SJSA1 (cell line): ENCODE measurements around the gene NUP54. TPM values are rescaled to one million over a fixed set of nuclear protein-coding genes. Genes with fewer than 3 reads are reported as not detected.

Experiments used
- DNase-seq, 2 experiments: peaks; one replicate each; pipeline ENCODE4 v3.0.0-alpha.2; 2015 to 2020; ENCODE audit warnings: low spot score in 2 of 2, low read depth in 1 of 2
- H3K27ac ChIP-seq: fragments of 250-450 bp; sonication (Bioruptor Pico); 2 replicates; pipeline ENCODE4 v1.5.1; 2020; ENCODE audit warnings: mild to moderate bottlenecking, moderate library complexity
- H3K27me3 ChIP-seq: fragments of 250-450 bp; sonication (Bioruptor Pico); replicated peaks from 2 replicates; pipeline ENCODE4 v1.5.1; 2020; ENCODE audit warnings: mild to moderate bottlenecking, moderate library complexity
- H3K36me3 ChIP-seq: fragments of 250-450 bp; sonication (Bioruptor Pico); 2 replicates; pipeline ENCODE4 v1.5.1; 2020; ENCODE audit warnings: mild to moderate bottlenecking
- H3K4me1 ChIP-seq: fragments of 250-450 bp; sonication (Bioruptor Pico); replicated peaks from 2 replicates; pipeline ENCODE4 v1.6.1; 2021; ENCODE audit warnings: mild to moderate bottlenecking
- H3K4me3 ChIP-seq: fragments of 250-450 bp; sonication (Bioruptor Pico); 2 replicates; pipeline ENCODE4 v1.5.1; 2020; ENCODE audit warnings: mild to moderate bottlenecking
- H3K9me3 ChIP-seq: fragments of 250-450 bp; sonication (Bioruptor Pico); replicated peaks from 2 replicates; pipeline ENCODE4 v1.5.1; 2020; ENCODE audit warnings: mild to moderate bottlenecking
- total RNA-seq: library from RNA; depleted of rRNA; stranded (reverse); fragments of >200 nt; shearing (Covaris generic); gene quantifications from 2 replicates; pipeline ENCODE4 v1.2.3, GENCODE V29; 2014; rRNA removed

The NUP54 gene
- 37.5 and 77.7 TPM in 2 replicates for total RNA-seq

GRCh38 chr4:76148142-76148865 is at the start of gene NUP54:
NUP54 (minus strand) TSS chr4:76148397; CDS start chr4:76148374, 23 bp downstream.
- DNase-seq, result peak; percentile 94 to 95
- Histone ChIP-seq H3K9me3 (no peaks in the 10 kb centered on the region), H3K36me3 (peaks cover 16% of the 10 kb centered on the region), H3K4me3 (peak within 1 kb of the TSS; percentile 77), H3K4me1 (peaks cover 14% of the 10 kb centered on the region), H3K27ac (peak within 1 kb of the TSS; percentile 79), H3K27me3 (no peaks in the 10 kb centered on the region)

DNA sequence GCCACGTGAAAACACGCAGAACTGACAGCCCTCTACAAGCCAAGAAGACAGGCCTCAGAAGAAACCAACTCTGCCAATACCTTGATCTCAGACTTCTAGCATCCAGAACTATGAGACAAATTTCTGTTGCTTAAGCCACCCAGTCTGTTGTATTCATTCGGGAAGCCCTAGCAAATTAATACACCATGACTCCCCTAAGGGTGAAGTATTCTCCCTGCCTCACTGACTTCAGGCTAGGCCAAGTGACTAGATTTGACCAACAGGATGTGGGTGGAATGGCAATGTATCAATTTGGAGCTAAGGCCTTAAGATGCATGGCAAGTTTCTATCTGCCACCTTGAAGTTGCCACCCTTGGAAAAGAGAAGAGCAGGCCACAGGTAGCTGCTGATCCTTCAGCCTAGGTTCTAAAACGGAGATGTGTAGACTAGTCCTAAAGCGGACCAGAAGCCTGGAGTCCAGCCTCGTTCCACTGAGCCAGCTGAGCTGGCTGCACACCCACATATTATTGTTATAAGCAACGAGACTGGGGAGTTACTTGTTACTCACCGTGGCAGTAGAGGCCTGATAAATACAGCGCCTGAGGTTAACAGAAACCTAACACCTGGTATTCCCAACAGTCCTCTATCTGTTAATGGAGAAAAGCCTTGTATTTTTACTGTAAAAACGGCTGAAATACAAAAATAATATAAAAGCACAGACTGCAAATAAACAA is 49.0 kb upstream of the NUP54 start:
- Histone ChIP-seq H3K4me1 (peaks cover 12% of the 10 kb centered on the region), H3K36me3 (peaks cover 38% of the 10 kb centered on the region), H3K27ac (no peak overlapping the region), H3K9me3 (no peaks in the 10 kb centered on the region; the same call in 1 of the 2 replicates), H3K27me3 (no peaks in the 10 kb centered on the region), H3K4me3 (no peak overlapping the region)
- no peak for DNase-seq

DNA sequence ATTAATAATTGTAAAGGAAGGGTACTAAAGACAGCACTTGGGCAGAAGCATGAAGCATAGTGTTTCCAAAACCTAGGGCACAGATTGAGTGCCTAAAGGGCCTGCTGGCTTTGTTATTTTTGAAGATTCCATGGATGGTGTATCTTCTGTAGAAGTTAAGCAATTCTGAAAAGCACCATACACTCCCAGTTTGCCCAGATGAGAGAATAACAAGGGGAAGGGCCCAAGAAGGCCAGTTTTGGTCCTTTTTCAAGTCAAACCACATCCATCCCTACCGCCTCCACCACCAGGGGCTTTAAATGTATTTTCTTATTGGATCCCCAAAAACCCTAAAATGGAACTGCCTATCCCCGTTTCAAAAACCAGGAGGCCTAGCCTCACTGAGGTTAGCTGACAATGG is 48.2 kb upstream of the NUP54 start:
- Histone ChIP-seq H3K27ac (no peak overlapping the region), H3K4me1 (peaks cover 12% of the 10 kb centered on the region), H3K4me3 (no peak overlapping the region), H3K36me3 (peaks cover 41% of the 10 kb centered on the region), H3K9me3 (no peaks in the 10 kb centered on the region; the same call in 1 of the 2 replicates), H3K27me3 (no peaks in the 10 kb centered on the region)
- no peak for DNase-seq

GRCh38 chr4:76195326-76195725 is 47.1 kb upstream of the NUP54 start:
- Histone ChIP-seq H3K27ac (no peak overlapping the region), H3K9me3 (no peaks in the 10 kb centered on the region; the same call in 1 of the 2 replicates), H3K27me3 (no peaks in the 10 kb centered on the region), H3K4me3 (no peak overlapping the region), H3K4me1 (peaks cover 12% of the 10 kb centered on the region), H3K36me3 (peaks cover 41% of the 10 kb centered on the region)
- no peak for DNase-seq

DNA sequence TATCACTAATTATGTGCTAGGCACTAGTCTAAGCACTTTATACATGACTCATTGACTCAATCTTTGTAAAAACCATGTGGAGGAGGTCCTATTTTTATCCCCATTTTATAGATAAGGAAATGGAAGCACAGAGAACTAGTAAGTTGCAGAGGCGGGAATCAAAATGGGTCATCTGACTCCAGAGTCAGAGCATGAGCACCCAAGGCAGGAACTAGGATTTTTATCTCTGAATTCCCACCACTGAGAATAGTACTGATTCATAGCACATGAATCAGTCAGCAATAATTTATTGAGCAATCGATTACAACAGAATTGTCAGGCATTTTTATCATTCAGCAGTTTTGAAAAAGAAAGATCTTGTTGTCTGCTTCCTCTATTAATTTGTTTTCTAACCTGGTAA is 46.1 kb upstream of the NUP54 start:
- H3K27ac ChIP-seq, result no peak overlapping the region
- H3K9me3 ChIP-seq, result no peaks in the 10 kb centered on the region; the same call in 1 of the 2 replicates
- H3K4me1 ChIP-seq, result peaks cover 12% of the 10 kb centered on the region
- no peaks in the 10 kb centered on the region for H3K27me3 ChIP-seq
- no peak overlapping the region for H3K4me3 ChIP-seq
- DNase-seq, result no peak
- peaks cover 44% of the 10 kb centered on the region for H3K36me3 ChIP-seq

DNA sequence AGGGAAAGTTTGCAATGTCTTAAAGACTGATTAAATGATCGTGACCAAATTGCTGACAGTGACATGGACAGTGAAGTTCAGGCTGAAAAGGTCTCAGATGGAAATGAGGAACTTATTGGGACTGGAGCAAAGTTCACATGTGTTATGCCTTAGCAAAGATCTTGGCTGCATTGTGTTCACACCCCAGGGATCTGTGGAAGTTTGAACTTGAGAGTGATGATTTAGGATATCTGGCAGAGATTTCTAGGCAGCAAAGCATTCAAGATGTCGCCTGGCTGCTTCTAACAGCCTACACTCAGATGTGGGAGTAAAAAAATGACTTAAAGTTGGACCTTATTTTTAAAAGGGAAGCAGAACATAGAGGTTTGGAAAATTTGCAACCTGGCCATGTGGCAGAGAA is 44.0 kb upstream of the NUP54 start:
- Histone ChIP-seq H3K4me3 (no peak overlapping the region), H3K9me3 (no peaks in the 10 kb centered on the region; the same call in 1 of the 2 replicates), H3K27ac (no peak overlapping the region), H3K4me1 (no peaks in the 10 kb centered on the region), H3K27me3 (no peaks in the 10 kb centered on the region), H3K36me3 (peaks cover 43% of the 10 kb centered on the region)
- DNase-seq, result no peak

DNA sequence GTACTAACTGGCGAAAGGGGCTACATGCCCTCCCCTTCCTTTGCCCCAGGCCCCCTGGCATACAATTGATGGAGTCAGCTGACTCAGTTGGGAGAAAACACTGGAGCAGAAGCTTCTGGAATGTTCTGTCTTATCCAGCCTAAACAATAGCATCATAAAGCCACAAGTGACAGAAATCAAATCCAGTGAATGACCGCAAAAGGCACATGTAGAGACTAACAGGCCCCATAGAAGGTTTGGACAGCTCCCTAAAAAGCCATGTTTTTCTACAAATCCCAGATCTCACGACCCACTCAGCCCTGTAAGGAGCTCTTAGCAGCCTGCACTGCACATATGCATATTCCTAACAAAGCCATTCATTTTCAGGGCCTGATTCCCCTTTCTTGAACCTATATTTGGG is 40.4 kb upstream of the NUP54 start:
- Histone ChIP-seq H3K27ac (no peak overlapping the region), H3K27me3 (no peaks in the 10 kb centered on the region), H3K9me3 (no peaks in the 10 kb centered on the region; the same call in 1 of the 2 replicates), H3K36me3 (peaks cover 20% of the 10 kb centered on the region), H3K4me1 (no peaks in the 10 kb centered on the region), H3K4me3 (no peak overlapping the region)
- no peak for DNase-seq

GRCh38 chr4:76188149-76188548 is 40.0 kb upstream of the NUP54 start:
- no peak overlapping the region for H3K27ac ChIP-seq
- DNase-seq, result no peak

GRCh38 chr4:76187152-76187551 is 39.0 kb upstream of the NUP54 start:
- H3K4me3 ChIP-seq, result no peak overlapping the region

More at GRCh38 chr4:76188149-76188548, 40.0 kb upstream of the NUP54 start:
- no peaks in the 10 kb centered on the region for H3K27me3 ChIP-seq
- H3K4me1 ChIP-seq, result no peaks in the 10 kb centered on the region
- no peaks in the 10 kb centered on the region; the same call in 1 of the 2 replicates for H3K9me3 ChIP-seq
- no peak overlapping the region for H3K4me3 ChIP-seq
- H3K36me3 ChIP-seq, result peaks cover 15% of the 10 kb centered on the region

GRCh38 chr4:76182463-76182862 is 34.3 kb upstream of the NUP54 start:
- no peaks in the 10 kb centered on the region for H3K27me3 ChIP-seq

More at GRCh38 chr4:76187152-76187551, 39.0 kb upstream of the NUP54 start:
- Histone ChIP-seq H3K36me3 (peaks cover 5% of the 10 kb centered on the region), H3K27ac (no peak overlapping the region), H3K27me3 (no peaks in the 10 kb centered on the region), H3K9me3 (no peaks in the 10 kb centered on the region; the same call in 1 of the 2 replicates), H3K4me1 (no peaks in the 10 kb centered on the region)
- no peak for DNase-seq

GRCh38 chr4:76179398-76180318 is 31.5 kb upstream of the NUP54 start:
- H3K27me3 ChIP-seq, result no peaks in the 10 kb centered on the region
- no peaks in the 10 kb centered on the region for H3K9me3 ChIP-seq
- H3K27ac ChIP-seq, result no peak overlapping the region
- peaks cover 27% of the 10 kb centered on the region for H3K36me3 ChIP-seq
- no peak overlapping the region for H3K4me3 ChIP-seq
- no peaks in the 10 kb centered on the region for H3K4me1 ChIP-seq
- peak; percentile 58 to 83 for DNase-seq

More at GRCh38 chr4:76182463-76182862, 34.3 kb upstream of the NUP54 start:
- peaks cover 18% of the 10 kb centered on the region for H3K36me3 ChIP-seq
- DNase-seq, result no peak
- no peaks in the 10 kb centered on the region for H3K9me3 ChIP-seq
- no peaks in the 10 kb centered on the region for H3K4me1 ChIP-seq
- H3K4me3 ChIP-seq, result no peak overlapping the region
- no peak overlapping the region for H3K27ac ChIP-seq

GRCh38 chr4:76178296-76178695 is 30.1 kb upstream of the NUP54 start:
- H3K9me3 ChIP-seq, result no peaks in the 10 kb centered on the region

GRCh38 chr4:76177709-76178108 is 29.5 kb upstream of the NUP54 start:
- no peaks in the 10 kb centered on the region for H3K4me1 ChIP-seq
- no peaks in the 10 kb centered on the region for H3K9me3 ChIP-seq
- H3K27me3 ChIP-seq, result no peaks in the 10 kb centered on the region
- no peak for DNase-seq
- H3K27ac ChIP-seq, result no peak overlapping the region
- no peak overlapping the region for H3K4me3 ChIP-seq
- peaks cover 36% of the 10 kb centered on the region for H3K36me3 ChIP-seq

More at GRCh38 chr4:76178296-76178695, 30.1 kb upstream of the NUP54 start:
- no peak for DNase-seq
- peaks cover 36% of the 10 kb centered on the region for H3K36me3 ChIP-seq
- no peaks in the 10 kb centered on the region for H3K27me3 ChIP-seq
- no peak overlapping the region for H3K27ac ChIP-seq
- no peaks in the 10 kb centered on the region for H3K4me1 ChIP-seq
- no peak overlapping the region for H3K4me3 ChIP-seq
